Keratinocyte (primary cell): ENCODE measurements around the gene TBC1D20. TPM values are rescaled to one million over a fixed set of nuclear protein-coding genes. Genes with fewer than 3 reads are reported as not detected.

Source experiments
- DNase-seq: peaks from one replicate; pipeline ENCODE4 v3.0.0-alpha.2; 2011; ENCODE audit warnings: low read depth, missing footprints, low spot score
- FAIRE-seq: peaks from 2 replicates; lab custom pipeline; 2011; peaks lifted over from hg19 to GRCh38; lab: Jason Lieb, UNC
- H2AFZ ChIP-seq: 2 replicates; pipeline ENCODE4 v1.6.0; 2012; ENCODE audit warnings: low read length, control low read depth, inconsistent platforms; ENCODE audit not compliant: control insufficient read depth
- H3K27ac ChIP-seq: 2 replicates; pipeline ENCODE4 v1.5.1; 2011; ENCODE audit warnings: low read length; ENCODE audit not compliant: control insufficient read depth, insufficient read depth
- H3K27me3 ChIP-seq: 3 replicates; pipeline ENCODE4 v1.6.0; 2011; ENCODE audit warnings: low read length; ENCODE audit not compliant: control insufficient read depth, insufficient read depth; ENCODE audit errors: extremely low read depth
- H3K36me3 ChIP-seq, 2 experiments: 2 replicates in 1 of 2; 3 replicates in 1 of 2; pipeline ENCODE4 v1.5.1; 2011; ENCODE audit warnings: low read length in 2 of 2, mild to moderate bottlenecking in 1 of 2; ENCODE audit not compliant: control insufficient read depth in 2 of 2, insufficient read depth in 2 of 2; ENCODE audit errors: extremely low read depth in 1 of 2
- H3K4me1 ChIP-seq: 3 replicates; pipeline ENCODE4 v1.5.1; 2011; ENCODE audit warnings: low read length; ENCODE audit not compliant: control insufficient read depth, insufficient read depth; ENCODE audit errors: extremely low read depth
- H3K4me2 ChIP-seq: 3 replicates; pipeline ENCODE4 v1.6.0; 2011; ENCODE audit warnings: low read depth, low read length; ENCODE audit not compliant: control insufficient read depth, insufficient read depth; ENCODE audit errors: extremely low read depth
- H3K4me3 ChIP-seq, 3 experiments: fragments of 200-600 bp in 1 of 3; sonication (generic) in 1 of 3; 2 replicates in 2 of 3; 3 replicates in 1 of 3; pipeline ENCODE4 v1.5.1; 2011 to 2016; ENCODE audit warnings: low read length in 3 of 3, mild to moderate bottlenecking in 3 of 3, control low read depth in 2 of 3, inconsistent platforms in 1 of 3, low read depth in 1 of 3, mixed read lengths in 1 of 3, mixed run types in 1 of 3, moderate library complexity in 1 of 3; ENCODE audit not compliant: control insufficient read depth in 2 of 3, insufficient read depth in 2 of 3; ENCODE audit errors: extremely low read depth in 1 of 3
- H3K79me2 ChIP-seq: 2 replicates; pipeline ENCODE4 v1.6.0; 2012; ENCODE audit warnings: low read length; ENCODE audit not compliant: control insufficient read depth, insufficient read depth
- H3K9ac ChIP-seq: 3 replicates; pipeline ENCODE4 v1.6.0; 2011; ENCODE audit warnings: low read length; ENCODE audit not compliant: control insufficient read depth, insufficient read depth; ENCODE audit errors: extremely low read depth
- H3K9me1 ChIP-seq: 3 replicates; pipeline ENCODE4 v1.6.0; 2011; ENCODE audit warnings: low read length; ENCODE audit not compliant: control insufficient read depth, insufficient read depth; ENCODE audit errors: extremely low read depth
- H3K9me3 ChIP-seq: 2 replicates; pipeline ENCODE4 v1.5.1; 2012; ENCODE audit warnings: low read depth, low read length; ENCODE audit not compliant: control insufficient read depth
- H4K20me1 ChIP-seq: 3 replicates; pipeline ENCODE4 v1.6.0; 2011; ENCODE audit warnings: low read length; ENCODE audit not compliant: control insufficient read depth, insufficient read depth; ENCODE audit errors: extremely low read depth
- EZH2 ChIP-seq: IDR thresholded peaks from one replicate; pipeline ENCODE4 v1.6.1; 2012; ENCODE audit warnings: inconsistent platforms, mild to moderate bottlenecking, low read length, moderate library complexity
- dilution Hi-C: fragments of 300-500 bp; cut with MboI; formaldehyde crosslinking; loops from one replicate; pipeline ENCODE4 v1.7.0; 2020; ENCODE audit warnings: low sequenced_read_pairs; ENCODE audit not compliant: extremely low pct_ligation_motif_present
- polyA plus RNA-seq, 5 experiments: library from polyadenylated mRNA; depleted of rRNA in 3 of 5; stranded (reverse) in 3 of 5; stranded (forward) in 1 of 5; unstranded in 1 of 5; fragments of >200 nt; gene quantifications; 1 replicate in 1 of 5; 2 replicates in 3 of 5; 3 replicates in 1 of 5; pipeline versions ENCODE4 v1.2.1 to v1.2.3, GENCODE V29; 2011 to 2012; ENCODE audit warnings: missing spikeins in 2 of 5, low read depth in 1 of 5, low replicate concordance in 1 of 5
- TF ChIP-seq, protein P1 (sequence below), 3 experiments: IDR thresholded peaks in 1 of 3; conservative IDR thresholded peaks in 1 of 3; optimal IDR thresholded peaks in 1 of 3; 2 replicates in 2 of 3; 3 replicates in 1 of 3; pipeline versions ENCODE3 to v1.5.1; 2011; ENCODE audit warnings: low read length in 3 of 3, mild to moderate bottlenecking in 3 of 3, moderate library complexity in 2 of 3, control low read depth in 1 of 3, inconsistent platforms in 1 of 3; ENCODE audit not compliant: insufficient read depth in 2 of 3; ENCODE audit errors: extremely low read depth in 1 of 3

The TBC1D20 gene
- polyA plus RNA-seq, 1 donor (not counting 4 experiments of a cell fraction or from before 2014, with no cell fraction given), result 24.5 TPM

DNA sequence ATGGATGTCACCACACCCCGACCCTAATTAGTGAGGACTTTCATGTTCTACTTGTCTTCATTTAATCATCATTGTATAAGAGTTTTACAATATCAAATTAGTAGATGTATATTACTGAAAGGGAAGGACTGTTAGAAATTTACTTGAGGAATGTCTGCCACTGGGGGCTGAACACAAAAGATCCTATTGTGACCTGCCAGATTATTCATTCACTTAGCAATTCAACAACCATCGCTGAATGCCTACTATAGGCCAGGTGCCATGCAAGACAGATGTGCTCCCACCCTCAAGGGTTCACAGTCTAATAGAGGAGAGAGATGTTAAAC is 62.2 kb downstream of the TBC1D20 start:
- no peak for FAIRE-seq
- dilution Hi-C loops, result no loop called here
- peak overlapping the region; percentile 1 for H2AFZ ChIP-seq

DNA sequence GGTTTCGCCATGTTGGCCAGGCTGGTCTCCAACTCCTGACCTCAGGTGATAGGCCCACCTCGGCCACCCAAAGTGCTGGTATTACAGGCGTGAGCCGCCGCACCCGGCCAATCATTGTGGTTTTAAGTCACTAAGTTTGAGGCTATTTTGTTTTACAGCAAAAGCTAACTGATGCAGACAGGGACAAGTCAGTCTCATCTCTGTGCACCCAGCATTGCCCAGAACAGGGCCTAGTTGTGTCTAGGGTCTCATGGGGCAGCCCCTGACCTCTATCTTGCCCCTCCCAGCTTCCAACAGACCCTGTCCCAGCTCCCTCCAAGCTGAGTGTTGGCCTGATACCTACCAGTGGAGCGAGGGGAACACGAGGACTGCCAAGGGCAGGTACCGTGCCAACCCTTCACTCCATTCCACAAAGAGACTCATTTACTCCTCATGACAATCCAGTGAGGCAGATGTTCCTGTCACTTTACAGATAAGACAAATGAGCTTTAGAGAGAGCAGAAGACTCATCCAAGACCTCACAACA is 63.1 kb downstream of the TBC1D20 start:
- H2AFZ ChIP-seq, result no peak overlapping the region
- H3K4me2 ChIP-seq, result no peak overlapping the region
- DNase-seq (no peak), FAIRE-seq (no peak)
- no peaks in the 10 kb centered on the region for H3K9me3 ChIP-seq
- H3K79me2 ChIP-seq, result no peaks in the 10 kb centered on the region
- H3K4me3 ChIP-seq, result no peak overlapping the region
- H3K9ac ChIP-seq, result no peak overlapping the region
- dilution Hi-C loops, result no loop called here
- H3K36me3 ChIP-seq, result peaks cover 26 to 38% of the 10 kb centered on the region in 2 experiments
- H3K27me3 ChIP-seq, result no peaks in the 10 kb centered on the region
- H3K4me1 ChIP-seq, result peaks cover 28% of the 10 kb centered on the region
- H3K9me1 ChIP-seq, result no peaks in the 10 kb centered on the region
- TF ChIP-seq, protein P1, sequence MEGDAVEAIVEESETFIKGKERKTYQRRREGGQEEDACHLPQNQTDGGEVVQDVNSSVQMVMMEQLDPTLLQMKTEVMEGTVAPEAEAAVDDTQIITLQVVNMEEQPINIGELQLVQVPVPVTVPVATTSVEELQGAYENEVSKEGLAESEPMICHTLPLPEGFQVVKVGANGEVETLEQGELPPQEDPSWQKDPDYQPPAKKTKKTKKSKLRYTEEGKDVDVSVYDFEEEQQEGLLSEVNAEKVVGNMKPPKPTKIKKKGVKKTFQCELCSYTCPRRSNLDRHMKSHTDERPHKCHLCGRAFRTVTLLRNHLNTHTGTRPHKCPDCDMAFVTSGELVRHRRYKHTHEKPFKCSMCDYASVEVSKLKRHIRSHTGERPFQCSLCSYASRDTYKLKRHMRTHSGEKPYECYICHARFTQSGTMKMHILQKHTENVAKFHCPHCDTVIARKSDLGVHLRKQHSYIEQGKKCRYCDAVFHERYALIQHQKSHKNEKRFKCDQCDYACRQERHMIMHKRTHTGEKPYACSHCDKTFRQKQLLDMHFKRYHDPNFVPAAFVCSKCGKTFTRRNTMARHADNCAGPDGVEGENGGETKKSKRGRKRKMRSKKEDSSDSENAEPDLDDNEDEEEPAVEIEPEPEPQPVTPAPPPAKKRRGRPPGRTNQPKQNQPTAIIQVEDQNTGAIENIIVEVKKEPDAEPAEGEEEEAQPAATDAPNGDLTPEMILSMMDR (optimal IDR thresholded peaks at IDR 0.05 in 1 of 3, IDR thresholded peaks at IDR 0.05 in 1 of 3, conservative IDR thresholded peaks at IDR 0.05 in 1 of 3; ENCODE audit: extremely low read depth in 1 of 3, insufficient read depth in 2 of 3, low read length in 3 of 3), result no peak
- no peak for TF ChIP-seq EZH2
- H4K20me1 ChIP-seq, result no peaks in the 10 kb centered on the region
- peak overlapping the region; percentile 28 for H3K27ac ChIP-seq

More for the DNA sequence above, 62.2 kb downstream of the TBC1D20 start:
- TF ChIP-seq EZH2, result no peak
- TF ChIP-seq, protein P1 (optimal IDR thresholded peaks at IDR 0.05 in 1 of 3, IDR thresholded peaks at IDR 0.05 in 1 of 3, conservative IDR thresholded peaks at IDR 0.05 in 1 of 3; ENCODE audit: extremely low read depth in 1 of 3, insufficient read depth in 2 of 3, low read length in 3 of 3), result no peak
- Histone ChIP-seq H3K27me3 (no peaks in the 10 kb centered on the region), H3K4me3 (no peak overlapping the region), H3K4me1 (peaks cover 28% of the 10 kb centered on the region), H3K9me1 (no peaks in the 10 kb centered on the region), H3K4me2 (no peak overlapping the region), H3K36me3 (peaks cover 21 to 30% of the 10 kb centered on the region in 2 experiments), H3K27ac (peak overlapping the region; percentile 92), H3K9me3 (no peaks in the 10 kb centered on the region), H3K9ac (no peak overlapping the region), H3K79me2 (no peaks in the 10 kb centered on the region), H4K20me1 (no peaks in the 10 kb centered on the region)
- no peak for DNase-seq
